HG02763 (cell line): ENCODE measurements around the gene LELP1.
"Not testable (repeated sequence)": the region's sequence is repeated elsewhere in the genome, so short reads cannot be mapped to it uniquely, and the experiment has no call there.

Experiments
- ATAC-seq: cut with Tn5 transposase; IDR thresholded peaks from one replicate; pipeline ENCODE4 v1.9.1; 2021; ENCODE audit warnings: mild to moderate bottlenecking, moderate library complexity; ENCODE audit not compliant: unreplicated experiment

Gene LELP1

DNA sequence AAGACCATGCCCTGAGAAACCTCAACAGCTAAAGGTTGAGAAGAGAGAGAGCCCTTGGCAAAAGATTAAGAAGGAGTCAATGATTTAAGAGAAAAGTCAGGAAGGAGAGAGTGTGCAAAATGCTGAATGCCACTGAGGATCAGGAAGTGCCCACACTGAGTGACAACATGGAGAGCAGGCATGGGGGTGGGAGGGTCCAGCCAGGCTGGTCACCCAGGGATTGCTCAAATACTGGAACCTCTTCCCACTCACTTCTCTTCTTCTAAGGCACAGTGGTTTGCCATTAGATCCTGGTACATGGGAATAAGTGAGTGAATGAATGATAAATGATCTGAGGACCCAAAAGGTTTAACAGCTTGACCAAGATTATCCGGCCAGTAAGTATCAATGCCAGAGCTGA lies 25.3 kb downstream of the LELP1 start:
- ATAC-seq: no peak

DNA sequence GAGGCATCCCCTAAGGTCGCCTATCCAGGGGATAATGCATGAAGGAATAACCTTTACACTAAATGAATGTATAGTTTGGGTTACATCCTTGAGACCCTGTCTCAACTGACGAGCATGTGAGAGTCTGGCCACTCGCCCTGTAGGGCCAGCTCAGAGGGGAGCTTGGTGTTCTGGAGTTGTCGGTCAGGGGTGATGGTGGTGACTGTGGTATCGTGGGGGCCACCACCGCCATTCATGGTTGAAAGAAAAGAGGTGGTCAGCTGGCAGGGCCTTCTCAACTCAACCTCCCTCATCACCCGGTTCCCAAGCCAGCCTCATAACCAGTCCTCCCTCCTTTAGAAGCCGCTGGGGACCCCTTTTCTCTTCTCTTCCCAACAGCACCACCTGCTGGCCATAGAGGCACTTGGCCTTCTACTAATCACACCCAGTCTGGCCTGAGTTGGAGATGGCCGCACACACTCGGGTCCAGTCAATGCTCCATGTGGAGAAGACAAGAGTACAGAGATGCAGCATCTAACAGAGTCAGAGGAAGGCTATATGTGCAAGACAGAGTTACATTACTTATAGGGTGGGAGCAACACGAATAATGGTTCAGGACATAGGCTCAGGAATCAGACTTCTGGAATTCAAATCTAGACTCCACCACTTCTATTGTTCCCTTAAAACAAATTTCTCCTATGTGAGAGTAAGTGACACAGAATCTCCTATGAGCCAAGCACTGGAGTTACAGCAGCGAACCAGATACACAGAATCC lies 26.0 kb downstream of the LELP1 start:
- not testable (repeated sequence) for ATAC-seq

DNA sequence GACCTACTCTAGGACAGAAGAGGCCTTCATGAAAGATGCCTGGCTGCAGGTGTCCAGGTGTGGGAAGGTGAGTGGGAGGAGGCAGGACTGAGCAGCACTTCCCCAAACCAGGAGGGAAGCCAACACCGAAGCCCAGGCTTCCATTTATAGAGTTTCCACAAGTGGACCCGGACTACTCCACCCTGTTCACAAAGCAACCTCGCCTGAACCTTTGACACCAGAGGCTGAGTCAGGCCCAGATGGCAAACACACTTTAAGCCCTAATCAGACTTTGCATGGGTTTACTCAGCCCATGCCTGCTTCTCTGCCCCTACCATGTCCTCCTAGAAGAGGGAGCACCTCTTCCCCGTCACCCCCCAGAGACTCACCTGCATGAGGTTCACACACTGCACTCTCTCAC lies 28.1 kb downstream of the LELP1 start:
- no peak for ATAC-seq

GRCh38 chr1:153231785-153232184 lies 28.6 kb downstream of the LELP1 start:
- ATAC-seq: no peak

- no peak for ATAC-seq
These were observed 29.3 kb downstream of the LELP1 start for GRCh38 chr1:153232553-153232952.

DNA sequence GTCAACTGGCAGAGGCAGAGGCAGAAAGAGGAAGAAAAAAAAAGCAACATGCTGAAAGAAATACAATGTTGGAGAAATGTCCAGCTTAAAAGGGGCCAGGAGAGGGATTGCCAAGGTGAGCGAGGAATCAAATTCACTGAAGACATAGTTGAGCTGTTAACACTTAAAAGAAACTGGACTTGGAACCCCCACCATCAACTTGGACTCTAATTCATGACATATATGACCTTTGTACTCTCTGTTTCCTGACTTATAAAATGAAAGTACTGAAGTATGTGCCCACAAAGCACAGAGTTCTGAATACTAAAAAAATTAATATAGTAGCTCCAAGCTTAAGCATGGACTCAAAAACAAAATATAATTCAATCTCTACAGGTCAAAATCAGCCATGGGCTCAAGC lies 30.2 kb downstream of the LELP1 start:
- ATAC-seq: no peak

DNA sequence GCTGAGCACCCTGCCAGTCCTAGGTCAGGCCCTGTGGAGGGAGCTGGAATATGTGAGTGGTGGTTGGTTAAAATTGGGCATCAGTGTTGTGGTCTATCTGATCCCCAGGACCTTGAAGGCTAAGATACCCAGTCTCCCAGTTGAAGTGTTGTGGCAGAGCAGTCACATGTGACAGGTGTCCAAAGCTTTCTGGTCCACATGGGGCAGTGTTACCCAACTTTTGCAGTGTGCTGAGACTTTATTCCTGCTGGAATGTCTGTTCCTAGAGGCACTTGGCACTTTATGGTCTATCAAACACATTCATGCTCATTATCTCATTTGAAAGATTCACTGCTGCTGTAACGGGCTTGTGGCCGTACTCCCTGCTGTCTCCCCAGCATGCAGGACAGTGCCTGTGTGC lies 35.3 kb downstream of the LELP1 start:
- ATAC-seq: no peak

- ATAC-seq: no peak
These were observed 38.9 kb downstream of the LELP1 start for GRCh38 chr1:153242160-153242559.

DNA sequence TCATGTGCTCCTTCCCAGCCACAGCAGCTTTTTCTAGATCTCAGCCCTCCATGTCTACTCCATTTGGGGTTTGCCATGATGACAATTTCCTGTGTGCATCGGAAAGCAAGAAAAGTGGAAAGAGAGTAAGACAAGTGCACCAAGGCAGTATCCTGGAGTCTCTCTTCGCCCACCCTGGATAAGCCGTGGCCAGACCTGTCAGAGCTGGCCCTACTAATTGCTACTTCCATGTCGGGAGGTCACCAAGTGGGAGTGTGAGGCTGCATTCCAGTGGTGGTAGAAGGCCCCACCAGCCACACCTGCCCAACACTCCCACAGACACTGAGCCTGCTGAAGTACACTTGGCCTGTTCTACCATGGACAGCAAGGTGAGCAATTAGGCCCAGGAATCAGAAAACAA lies 42.2 kb downstream of the LELP1 start:
- no peak for ATAC-seq

DNA sequence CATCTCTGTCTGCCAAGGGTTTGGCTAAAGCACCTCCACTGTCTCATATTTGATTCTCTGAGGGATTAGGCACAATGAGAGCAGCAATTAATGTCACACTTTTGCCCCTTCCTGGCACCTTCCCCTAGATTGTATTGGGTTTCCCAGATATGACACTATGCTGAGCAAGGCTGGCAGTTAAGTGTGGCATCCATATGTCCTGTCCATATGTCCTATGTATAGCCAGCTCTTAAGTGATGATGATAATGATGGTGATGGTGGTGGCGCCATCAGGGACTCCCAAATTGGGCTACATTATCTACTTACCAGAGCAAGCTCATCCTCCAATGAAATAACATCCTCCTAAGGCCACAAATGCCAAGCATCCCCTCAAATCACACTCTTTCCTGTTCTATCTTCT lies 42.8 kb downstream of the LELP1 start:
- no peak for ATAC-seq

- no peak for ATAC-seq
These were observed 43.6 kb downstream of the LELP1 start for GRCh38 chr1:153246825-153247224.

DNA sequence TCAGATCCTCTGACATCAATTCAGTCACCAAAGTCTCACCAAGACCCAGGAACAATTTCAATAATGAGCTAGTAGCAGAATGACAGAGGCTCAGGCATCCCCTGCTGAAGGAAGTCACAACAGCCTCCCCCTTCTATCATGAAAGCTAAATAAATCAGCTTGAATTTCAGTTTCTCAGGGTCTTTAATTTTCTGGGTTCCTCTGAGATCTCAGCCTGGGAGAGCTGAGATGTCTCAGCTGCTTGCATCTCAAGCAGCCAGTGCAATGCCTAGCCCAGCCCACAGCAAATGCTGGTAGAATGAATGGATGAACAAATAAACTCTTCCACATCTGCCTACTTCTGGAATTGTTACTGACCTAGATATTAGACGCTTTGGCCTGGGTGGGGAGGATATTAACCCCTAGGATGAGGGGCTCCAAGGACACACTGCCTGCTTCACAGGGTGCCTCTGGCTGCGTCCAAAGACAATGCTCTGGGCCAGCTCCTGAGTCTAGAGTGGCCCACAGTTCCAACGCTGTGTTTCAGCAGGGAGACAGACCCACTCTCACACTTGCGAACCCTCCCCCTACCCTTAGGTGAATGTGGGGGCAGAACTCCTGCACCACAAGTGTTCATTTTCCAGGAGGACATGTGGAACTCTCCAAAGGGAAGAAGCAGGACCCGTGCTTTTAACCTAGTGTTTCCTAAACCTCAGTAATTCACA lies 45.1 kb downstream of the LELP1 start:
- no peak for ATAC-seq

DNA sequence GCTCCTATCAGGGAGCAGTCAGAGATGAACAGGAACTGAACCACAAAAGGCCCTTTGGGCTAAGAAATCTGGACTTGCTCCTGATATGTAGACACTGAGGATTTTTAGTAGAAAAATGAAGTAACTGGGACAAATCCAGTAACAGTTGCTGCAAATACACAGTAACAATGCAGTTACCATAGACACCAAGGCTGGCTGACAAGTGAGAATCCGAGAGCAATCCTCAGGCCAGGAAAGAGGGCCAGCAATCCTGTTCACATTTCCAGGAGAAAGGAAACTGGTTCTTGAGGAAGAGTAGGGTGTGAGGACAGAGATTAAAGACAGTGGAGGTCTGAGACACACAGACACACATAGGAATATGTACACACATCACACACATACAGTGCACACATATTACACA lies 46.9 kb downstream of the LELP1 start:
- ATAC-seq: no peak

DNA sequence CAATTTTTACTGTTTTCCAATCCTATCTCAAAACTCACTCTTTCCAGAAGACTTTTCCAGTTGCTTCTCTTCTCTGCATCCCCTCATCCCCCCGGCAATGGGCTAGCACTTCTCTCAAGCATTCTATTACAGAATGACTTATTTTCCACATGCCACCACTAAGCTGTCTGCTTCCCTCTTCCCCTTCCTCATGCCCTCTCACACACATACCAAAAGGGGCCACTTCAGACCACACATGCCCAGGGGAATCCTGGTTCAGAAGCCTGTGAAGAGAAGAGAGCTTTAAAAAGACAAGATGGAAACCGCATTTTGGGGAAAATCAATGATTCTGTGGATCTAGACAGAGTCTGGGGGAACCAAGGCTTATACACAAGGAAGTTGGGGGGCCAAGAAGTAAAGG lies 47.9 kb downstream of the LELP1 start:
- ATAC-seq: no peak

DNA sequence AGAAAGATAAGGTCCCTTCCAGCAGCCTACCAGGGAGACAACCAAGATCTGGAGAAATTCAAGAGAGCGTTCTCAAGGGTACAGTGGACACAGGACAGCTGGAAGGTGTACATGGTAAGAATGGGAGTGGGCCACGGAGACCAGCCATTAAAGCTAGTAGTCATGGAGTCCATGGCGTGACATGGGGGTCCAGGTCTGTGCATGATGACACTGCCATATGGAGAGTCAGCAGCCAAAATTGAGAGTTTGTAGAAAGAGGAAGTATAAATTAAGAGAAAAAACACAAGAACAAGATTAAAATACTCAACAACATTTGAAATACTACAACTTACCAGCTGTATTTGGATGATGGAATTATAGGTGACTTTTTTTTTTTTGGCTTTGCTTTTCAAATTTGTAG lies 48.3 kb downstream of the LELP1 start:
- no peak for ATAC-seq

- ATAC-seq: no peak
These were observed 48.8 kb downstream of the LELP1 start for GRCh38 chr1:153251988-153252387.

DNA sequence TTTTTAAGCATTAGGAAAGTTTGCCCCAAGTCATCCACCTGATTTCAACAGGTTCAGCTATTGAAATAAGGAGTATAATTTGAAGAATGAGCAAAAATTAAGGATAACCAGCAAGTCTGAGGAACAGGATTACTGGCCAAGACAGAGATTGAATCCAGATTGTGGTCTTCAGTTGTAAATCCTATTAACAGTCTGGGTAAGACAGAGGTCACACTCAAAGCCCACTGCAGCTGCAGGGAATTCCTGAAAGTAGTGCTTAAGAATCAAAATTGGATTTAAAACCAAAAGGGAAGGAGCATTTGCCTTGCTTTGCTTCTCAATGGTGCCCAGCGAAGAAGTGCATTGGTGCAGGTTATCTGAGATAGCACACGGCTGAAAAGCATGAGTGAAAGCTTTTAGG lies 49.8 kb downstream of the LELP1 start:
- no peak for ATAC-seq

DNA sequence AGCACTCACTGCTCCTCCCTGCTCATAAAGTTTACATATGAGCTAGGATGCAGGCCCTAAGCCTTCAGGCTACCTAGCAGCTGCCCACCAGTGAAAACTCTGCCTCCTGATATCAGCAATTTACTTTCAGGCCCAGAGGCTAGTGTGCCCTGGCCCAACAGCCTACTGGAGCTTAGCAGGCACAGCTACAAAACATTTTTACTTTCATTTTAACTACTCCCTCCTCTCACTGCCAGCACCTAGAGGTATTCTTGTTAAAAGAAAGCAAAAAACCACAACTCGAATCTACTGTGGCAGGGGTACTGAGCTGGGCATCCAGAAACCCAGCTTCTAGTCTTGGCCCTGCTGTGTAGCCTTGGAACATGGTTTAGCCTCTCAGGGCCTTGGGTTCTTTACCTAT lies 50.5 kb downstream of the LELP1 start:
- ATAC-seq: peak; percentile 52
